T-helper 2 cell treated with Interferon-gamma antibody and Interleukin-4, amounts not matched to agents 5 μg/mL and 100 μg/mL, for 36 hours (primary cell): Measurements from ENCODE around the gene NME8.

Source experiments
- DNase-seq: peaks from one replicate; pipeline ENCODE4 v3.0.0; 2021; ENCODE audit warnings: low spot score
- H3K27ac Mint-ChIP-seq: one replicate; pipeline ENCODE4 v1.8.0; 2021; ENCODE audit warnings: mild to moderate bottlenecking, mixed read lengths
- H3K27me3 Mint-ChIP-seq: one replicate; pipeline ENCODE4 v1.8.0; 2021; ENCODE audit warnings: low read depth, mixed read lengths
- H3K36me3 Mint-ChIP-seq: one replicate; pipeline ENCODE4 v1.8.0; 2021; ENCODE audit warnings: low read depth, mixed read lengths
- H3K4me1 Mint-ChIP-seq: one replicate; pipeline ENCODE4 v1.8.0; 2021; ENCODE audit warnings: low read depth, mixed read lengths
- H3K4me3 Mint-ChIP-seq: one replicate; pipeline ENCODE4 v1.8.0; 2022; ENCODE audit warnings: mild to moderate bottlenecking, moderate library complexity, mixed read lengths
- H3K9me3 Mint-ChIP-seq: one replicate; pipeline ENCODE4 v1.8.0; 2021; ENCODE audit warnings: mixed read lengths

Gene NME8

GRCh38 chr7:37832194-37832593 is 16.2 kb upstream of the NME8 start:
- peaks cover 4% of the 10 kb centered on the region for H3K4me1 Mint-ChIP-seq
- no peak overlapping the region for H3K27ac Mint-ChIP-seq
- no peak overlapping the region for H3K4me3 Mint-ChIP-seq
- no peak for DNase-seq
- H3K36me3 Mint-ChIP-seq = no peaks in the 10 kb centered on the region
- H3K9me3 Mint-ChIP-seq = no peaks in the 10 kb centered on the region
- H3K27me3 Mint-ChIP-seq = peaks cover 24% of the 10 kb centered on the region

DNA sequence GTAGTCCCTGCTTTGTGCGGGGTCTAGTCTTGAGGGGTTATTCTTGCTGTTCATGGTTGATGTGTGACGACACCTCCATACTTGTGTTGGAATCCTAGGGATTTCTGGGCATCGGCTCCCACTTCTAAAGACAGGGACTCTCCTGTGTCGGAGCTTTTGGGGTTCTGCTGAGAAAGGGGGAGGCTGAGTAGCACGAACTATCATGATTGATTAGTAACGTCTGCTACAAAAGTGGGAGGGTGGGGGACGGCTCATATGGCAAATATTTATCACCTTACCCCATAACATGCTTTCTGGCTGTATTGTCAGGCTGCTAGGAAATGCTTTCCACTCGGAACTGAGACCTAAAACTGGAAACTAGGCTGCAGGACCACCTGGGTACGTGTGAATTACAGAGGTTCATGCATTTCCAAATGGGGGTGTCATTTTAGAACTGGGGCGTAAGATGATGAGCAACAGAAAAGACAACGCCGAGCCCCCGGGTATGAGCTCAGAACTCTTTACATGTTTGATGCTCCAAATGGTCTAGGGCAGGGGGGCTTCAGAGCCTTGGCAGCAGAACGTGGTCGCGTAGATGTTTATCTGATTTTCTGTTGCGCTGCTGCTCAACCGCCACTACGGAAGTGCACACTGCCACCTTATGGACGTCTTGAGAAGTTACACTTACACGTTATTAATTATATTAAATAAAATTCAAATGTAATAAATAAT is 15.1 kb upstream of the NME8 start:
- Mint-ChIP-seq H3K4me3 (peak overlapping the region; percentile 74), H3K4me1 (peaks cover 4% of the 10 kb centered on the region), H3K9me3 (no peaks in the 10 kb centered on the region), H3K27ac (no peak overlapping the region), H3K36me3 (no peaks in the 10 kb centered on the region), H3K27me3 (peaks cover 24% of the 10 kb centered on the region)
- no peak for DNase-seq

GRCh38 chr7:37833818-37834146 is 14.6 kb upstream of the NME8 start:
- no peak overlapping the region for H3K27ac Mint-ChIP-seq
- no peaks in the 10 kb centered on the region for H3K9me3 Mint-ChIP-seq
- peaks cover 24% of the 10 kb centered on the region for H3K27me3 Mint-ChIP-seq
- H3K4me3 Mint-ChIP-seq = no peak overlapping the region
- no peak for DNase-seq
- H3K4me1 Mint-ChIP-seq = peaks cover 4% of the 10 kb centered on the region
- H3K36me3 Mint-ChIP-seq = no peaks in the 10 kb centered on the region

DNA sequence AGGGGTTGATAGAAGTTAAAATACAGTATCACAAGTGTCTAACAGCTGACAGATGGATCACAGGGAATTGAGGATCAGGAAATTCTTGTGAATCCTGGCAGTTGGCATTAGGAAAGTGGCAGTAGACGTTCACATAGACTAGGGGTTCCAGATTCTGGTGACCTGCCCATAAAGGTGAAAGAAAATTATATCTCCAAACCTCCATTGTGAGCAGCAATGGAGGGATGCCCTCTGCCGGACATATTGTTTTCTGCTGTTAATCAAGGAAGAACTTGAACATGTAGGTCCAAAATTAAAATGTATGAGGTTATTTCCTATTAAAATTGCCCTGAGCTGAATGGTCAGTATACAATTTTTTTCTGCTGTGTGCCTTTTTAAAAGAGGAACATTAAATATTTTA is 5.1 kb downstream of the NME8 start:
- H3K27ac Mint-ChIP-seq = no peak overlapping the region
- no peaks in the 10 kb centered on the region for H3K9me3 Mint-ChIP-seq
- H3K36me3 Mint-ChIP-seq = no peaks in the 10 kb centered on the region
- no peaks in the 10 kb centered on the region for H3K4me1 Mint-ChIP-seq
- H3K27me3 Mint-ChIP-seq = peaks cover 2% of the 10 kb centered on the region
- DNase-seq = no peak
- no peak overlapping the region for H3K4me3 Mint-ChIP-seq

- Mint-ChIP-seq H3K27me3 (peaks cover 2% of the 10 kb centered on the region), H3K27ac (no peak overlapping the region), H3K36me3 (no peaks in the 10 kb centered on the region), H3K9me3 (no peaks in the 10 kb centered on the region), H3K4me3 (no peak overlapping the region), H3K4me1 (no peaks in the 10 kb centered on the region)
- no peak for DNase-seq
These were observed 33.7 kb downstream of the NME8 start for GRCh38 chr7:37882086-37882485.

- Mint-ChIP-seq H3K4me1 (no peaks in the 10 kb centered on the region), H3K27ac (no peak overlapping the region), H3K27me3 (peaks cover 4% of the 10 kb centered on the region), H3K4me3 (no peak overlapping the region), H3K36me3 (no peaks in the 10 kb centered on the region), H3K9me3 (no peaks in the 10 kb centered on the region)
- DNase-seq = no peak
These were observed 45.0 kb downstream of the NME8 start for GRCh38 chr7:37893359-37893758.

- DNase-seq = no peak
These were observed 46.3 kb downstream of the NME8 start for GRCh38 chr7:37894671-37895070.

DNA sequence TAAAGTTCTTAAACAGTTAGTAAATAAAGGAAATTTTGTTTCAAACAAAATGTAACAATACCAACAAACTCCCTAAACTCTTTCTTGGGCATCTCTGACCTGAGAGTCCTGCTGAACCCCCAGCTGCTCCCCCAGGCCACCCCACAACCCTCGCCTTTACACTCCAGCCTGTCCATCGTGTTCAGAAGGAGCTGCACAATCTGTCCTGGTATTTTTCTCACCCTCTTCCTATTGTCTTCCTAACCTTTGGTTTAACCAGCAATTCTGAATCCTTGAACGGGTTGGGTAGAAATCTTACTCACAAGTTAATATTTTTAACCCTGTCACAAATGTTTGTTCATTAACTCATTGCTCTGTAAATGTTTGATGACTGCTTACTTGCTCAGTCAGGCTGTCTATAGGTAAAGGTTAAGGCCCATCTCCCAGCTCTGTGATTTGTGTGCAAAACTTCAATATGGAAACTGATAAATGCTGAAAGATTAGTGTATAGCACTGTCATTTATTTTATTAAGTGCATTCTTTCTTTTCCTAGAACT is 51.4 kb downstream of the NME8 start:
- Mint-ChIP-seq H3K27me3 (no peaks in the 10 kb centered on the region), H3K4me1 (no peaks in the 10 kb centered on the region), H3K9me3 (no peaks in the 10 kb centered on the region), H3K36me3 (no peaks in the 10 kb centered on the region), H3K27ac (no peak overlapping the region), H3K4me3 (no peak overlapping the region)
- DNase-seq = no peak

More at GRCh38 chr7:37894671-37895070, 46.3 kb downstream of the NME8 start:
- Mint-ChIP-seq H3K36me3 (no peaks in the 10 kb centered on the region), H3K4me1 (no peaks in the 10 kb centered on the region), H3K4me3 (no peak overlapping the region), H3K9me3 (no peaks in the 10 kb centered on the region), H3K27me3 (no peaks in the 10 kb centered on the region), H3K27ac (no peak overlapping the region)

GRCh38 chr7:37901236-37901827 is 52.9 kb downstream of the NME8 start:
- no peak overlapping the region for H3K27ac Mint-ChIP-seq
- no peak for DNase-seq
- no peaks in the 10 kb centered on the region for H3K9me3 Mint-ChIP-seq
- H3K4me3 Mint-ChIP-seq = no peak overlapping the region
- no peaks in the 10 kb centered on the region for H3K4me1 Mint-ChIP-seq
- no peaks in the 10 kb centered on the region for H3K27me3 Mint-ChIP-seq
- no peaks in the 10 kb centered on the region for H3K36me3 Mint-ChIP-seq

GRCh38 chr7:37901890-37902524 is 53.6 kb downstream of the NME8 start:
- Mint-ChIP-seq H3K9me3 (no peaks in the 10 kb centered on the region), H3K27ac (no peak overlapping the region), H3K4me3 (no peak overlapping the region), H3K27me3 (peaks cover 3% of the 10 kb centered on the region), H3K36me3 (no peaks in the 10 kb centered on the region), H3K4me1 (no peaks in the 10 kb centered on the region)
- DNase-seq = no peak

GRCh38 chr7:37908221-37908788 is 59.9 kb downstream of the NME8 start:
- DNase-seq = no peak
- Mint-ChIP-seq H3K27me3 (peaks cover 10% of the 10 kb centered on the region), H3K4me1 (no peaks in the 10 kb centered on the region), H3K27ac (no peak overlapping the region), H3K4me3 (no peak overlapping the region), H3K36me3 (no peaks in the 10 kb centered on the region), H3K9me3 (no peaks in the 10 kb centered on the region)

- no peak overlapping the region for H3K4me3 Mint-ChIP-seq
- H3K36me3 Mint-ChIP-seq = no peaks in the 10 kb centered on the region
- H3K27ac Mint-ChIP-seq = no peak overlapping the region
- H3K27me3 Mint-ChIP-seq = peaks cover 36% of the 10 kb centered on the region
- H3K9me3 Mint-ChIP-seq = no peaks in the 10 kb centered on the region
- DNase-seq = no peak
- peaks cover 4% of the 10 kb centered on the region for H3K4me1 Mint-ChIP-seq
These were observed 64.4 kb downstream of the NME8 start for GRCh38 chr7:37912756-37913155.

DNA sequence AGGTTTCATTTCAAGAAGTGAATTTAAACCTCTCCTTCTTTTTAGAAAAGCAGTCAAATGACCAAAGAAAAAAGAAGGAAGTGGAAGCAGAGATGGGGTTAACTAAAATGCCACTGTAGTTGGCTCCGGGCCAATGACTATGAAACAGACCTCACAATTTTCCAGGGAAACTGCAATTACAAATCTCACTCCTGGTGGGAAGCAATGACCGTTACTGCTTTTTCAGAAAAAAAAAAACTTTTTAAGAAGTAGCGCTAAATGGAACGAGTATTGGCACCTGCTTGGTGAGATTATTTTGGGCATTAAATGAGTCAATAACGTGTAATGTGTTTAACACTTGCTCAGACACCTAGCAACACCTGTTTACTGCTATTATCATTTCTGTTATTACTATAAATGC is 67.0 kb downstream of the NME8 start:
- H3K4me3 Mint-ChIP-seq = no peak overlapping the region
- H3K27me3 Mint-ChIP-seq = peaks cover 61% of the 10 kb centered on the region
- peaks cover 6% of the 10 kb centered on the region for H3K4me1 Mint-ChIP-seq
- no peak overlapping the region for H3K27ac Mint-ChIP-seq
- no peaks in the 10 kb centered on the region for H3K9me3 Mint-ChIP-seq
- no peak for DNase-seq
- H3K36me3 Mint-ChIP-seq = no peaks in the 10 kb centered on the region

DNA sequence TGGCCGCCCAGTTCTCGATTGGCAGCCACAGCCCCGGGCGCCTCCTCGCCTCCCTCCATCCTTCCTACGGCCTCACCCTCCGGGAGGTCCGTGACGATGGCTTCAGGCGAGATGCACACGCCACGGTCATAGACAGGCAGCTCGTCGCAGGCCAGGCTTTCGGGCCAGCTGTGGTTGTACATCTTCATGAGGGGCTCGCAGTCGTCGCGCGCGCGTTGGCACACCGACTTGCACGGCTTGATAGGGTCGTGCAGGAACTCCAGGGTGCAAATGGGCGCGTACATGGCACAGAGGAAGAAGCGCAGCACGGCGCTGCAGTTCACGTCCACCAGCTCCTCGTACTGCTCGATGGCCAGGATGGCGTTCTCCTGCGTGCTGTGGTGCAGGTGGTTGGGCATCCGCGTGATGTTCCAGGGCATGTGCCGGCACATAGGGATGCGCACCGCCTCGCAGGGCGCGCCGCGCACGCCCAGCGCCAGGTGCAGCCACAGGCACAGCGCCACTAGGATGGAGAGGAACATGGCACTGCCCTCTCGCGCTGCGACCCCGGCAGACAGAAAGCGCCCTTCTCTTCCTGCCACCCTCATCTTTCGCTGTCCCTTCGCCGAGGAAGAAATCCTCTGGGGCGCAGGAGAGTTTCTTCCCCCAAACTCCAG is 67.7 kb downstream of the NME8 start:
- Mint-ChIP-seq H3K27ac (no peak overlapping the region), H3K36me3 (no peaks in the 10 kb centered on the region), H3K4me3 (peak overlapping the region; percentile 20), H3K4me1 (peaks cover 7% of the 10 kb centered on the region), H3K9me3 (no peaks in the 10 kb centered on the region), H3K27me3 (peaks cover 62% of the 10 kb centered on the region)
- no peak for DNase-seq
